GM12872 (cell line): Measurements from ENCODE around the gene TLE4.

Experiments
- TF ChIP-seq, protein P1 (sequence below): IDR thresholded peaks from 3 replicates; pipeline ENCODE4 v1.5.1; 2011; ENCODE audit warnings: low read depth, mild to moderate bottlenecking, low read length, moderate library complexity; ENCODE audit not compliant: insufficient read depth

The TLE4 gene

DNA sequence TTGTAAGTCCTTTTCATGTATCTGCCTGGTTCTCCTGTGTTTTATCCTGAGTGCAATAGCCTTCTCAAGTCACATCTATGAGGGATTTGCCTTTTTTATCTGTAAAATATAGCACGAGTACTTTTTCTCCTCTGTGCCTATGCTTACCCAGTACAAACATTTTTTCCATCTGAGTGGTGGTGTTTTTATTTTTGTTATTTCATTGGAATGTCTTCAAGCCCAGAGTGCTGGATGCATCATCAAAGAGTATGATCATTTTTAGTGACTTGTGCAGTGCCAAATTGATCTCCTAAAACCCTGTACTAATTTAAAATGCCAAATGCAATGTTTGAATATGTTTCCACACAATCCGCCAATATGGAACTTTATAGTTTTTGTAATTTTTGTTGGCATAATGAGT is 86.1 kb downstream of the TLE4 start:
- TF ChIP-seq, protein P1, sequence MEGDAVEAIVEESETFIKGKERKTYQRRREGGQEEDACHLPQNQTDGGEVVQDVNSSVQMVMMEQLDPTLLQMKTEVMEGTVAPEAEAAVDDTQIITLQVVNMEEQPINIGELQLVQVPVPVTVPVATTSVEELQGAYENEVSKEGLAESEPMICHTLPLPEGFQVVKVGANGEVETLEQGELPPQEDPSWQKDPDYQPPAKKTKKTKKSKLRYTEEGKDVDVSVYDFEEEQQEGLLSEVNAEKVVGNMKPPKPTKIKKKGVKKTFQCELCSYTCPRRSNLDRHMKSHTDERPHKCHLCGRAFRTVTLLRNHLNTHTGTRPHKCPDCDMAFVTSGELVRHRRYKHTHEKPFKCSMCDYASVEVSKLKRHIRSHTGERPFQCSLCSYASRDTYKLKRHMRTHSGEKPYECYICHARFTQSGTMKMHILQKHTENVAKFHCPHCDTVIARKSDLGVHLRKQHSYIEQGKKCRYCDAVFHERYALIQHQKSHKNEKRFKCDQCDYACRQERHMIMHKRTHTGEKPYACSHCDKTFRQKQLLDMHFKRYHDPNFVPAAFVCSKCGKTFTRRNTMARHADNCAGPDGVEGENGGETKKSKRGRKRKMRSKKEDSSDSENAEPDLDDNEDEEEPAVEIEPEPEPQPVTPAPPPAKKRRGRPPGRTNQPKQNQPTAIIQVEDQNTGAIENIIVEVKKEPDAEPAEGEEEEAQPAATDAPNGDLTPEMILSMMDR, result no peak

DNA sequence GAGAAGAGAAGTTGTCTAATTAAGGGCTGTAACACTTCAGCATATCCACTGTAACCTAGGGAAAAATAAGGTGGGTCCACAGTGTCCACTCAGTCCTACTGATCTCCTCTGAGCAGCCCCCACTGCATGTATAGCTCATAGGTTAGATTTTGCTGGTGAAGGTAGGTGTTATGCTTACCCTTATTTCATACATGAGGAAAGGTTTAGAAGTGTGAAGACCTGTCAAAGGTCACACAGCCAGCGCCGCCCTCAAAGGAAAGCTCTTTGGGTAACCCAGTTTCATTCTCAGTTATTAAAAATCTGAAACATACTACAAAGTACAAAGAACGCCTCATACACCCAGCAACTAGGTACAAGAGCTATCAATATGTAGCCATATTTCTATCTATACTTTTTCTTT is 87.2 kb downstream of the TLE4 start:
- TF ChIP-seq, protein P1, result no peak

DNA sequence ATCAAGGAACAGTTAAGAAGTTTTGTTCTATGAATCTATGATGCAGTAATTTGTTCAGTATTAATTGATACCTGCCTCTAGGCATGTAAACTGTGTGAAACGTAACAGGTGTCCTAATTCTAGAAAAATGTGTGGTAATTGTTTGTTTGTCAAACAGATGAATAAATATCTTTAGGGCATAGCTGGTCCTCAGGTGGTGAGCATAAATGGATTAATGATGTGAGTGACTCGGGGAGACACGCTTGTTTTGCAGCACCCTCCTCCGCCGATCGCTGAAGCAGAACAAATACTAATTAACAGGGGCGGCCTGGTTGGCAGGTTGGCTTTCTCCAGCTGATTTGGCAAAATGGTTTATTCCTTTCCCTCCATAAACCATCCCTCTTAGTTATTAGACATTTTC is 88.8 kb downstream of the TLE4 start:
- TF ChIP-seq, protein P1, result no peak

DNA sequence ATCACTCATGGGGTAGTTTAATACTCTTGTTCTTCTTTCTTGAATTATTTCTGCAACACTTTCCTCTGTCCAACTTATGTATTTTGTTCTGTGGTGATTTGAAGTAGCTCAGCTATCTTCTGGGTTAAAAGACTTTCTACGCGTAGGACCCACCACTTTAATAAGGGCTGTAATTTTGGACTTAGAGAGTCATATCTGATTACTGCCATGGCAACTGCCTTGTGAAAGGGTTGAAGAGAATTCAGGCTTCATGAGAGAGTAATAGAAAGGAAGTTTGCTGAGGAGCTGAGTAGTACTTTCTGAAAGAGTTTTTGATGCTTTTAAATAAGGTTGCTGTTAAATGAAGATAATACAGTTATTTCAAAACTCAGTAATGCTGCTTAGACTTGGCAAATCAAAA is 89.5 kb downstream of the TLE4 start:
- TF ChIP-seq, protein P1, result no peak

DNA sequence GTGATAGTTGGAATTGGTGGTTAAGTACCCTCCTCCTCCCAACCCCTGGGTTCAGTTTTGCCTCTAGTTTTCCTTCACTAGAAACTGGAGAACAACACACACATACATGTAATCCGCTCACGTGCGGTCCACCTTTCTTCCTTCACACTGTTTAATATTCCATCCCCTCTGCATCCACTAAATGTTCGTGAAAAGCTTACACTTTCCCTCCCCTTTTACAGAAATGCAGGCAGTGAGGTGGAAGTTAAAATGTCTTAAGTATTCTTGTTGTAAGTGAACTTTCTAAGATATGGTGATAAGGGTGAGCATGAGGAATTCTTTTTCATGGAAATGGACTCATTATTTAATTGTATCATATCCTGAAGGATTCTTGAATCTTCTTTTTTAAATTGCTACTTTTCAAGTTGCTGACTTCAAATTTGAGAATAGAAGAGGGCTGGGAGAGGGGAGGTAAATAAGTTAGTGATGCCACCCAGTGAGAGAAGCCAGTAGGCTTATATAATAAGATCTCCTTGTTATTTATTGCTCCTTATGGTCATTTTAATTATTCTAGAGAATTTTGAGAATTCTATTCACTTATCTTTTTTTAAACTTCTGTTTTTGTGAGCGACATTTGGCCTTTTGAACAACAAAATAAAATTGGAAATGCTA is 90.2 kb downstream of the TLE4 start:
- TF ChIP-seq, protein P1, result no peak

GRCh38 chr9:79662537-79662956 is 90.8 kb downstream of the TLE4 start:
- TF ChIP-seq, protein P1, result no peak

DNA sequence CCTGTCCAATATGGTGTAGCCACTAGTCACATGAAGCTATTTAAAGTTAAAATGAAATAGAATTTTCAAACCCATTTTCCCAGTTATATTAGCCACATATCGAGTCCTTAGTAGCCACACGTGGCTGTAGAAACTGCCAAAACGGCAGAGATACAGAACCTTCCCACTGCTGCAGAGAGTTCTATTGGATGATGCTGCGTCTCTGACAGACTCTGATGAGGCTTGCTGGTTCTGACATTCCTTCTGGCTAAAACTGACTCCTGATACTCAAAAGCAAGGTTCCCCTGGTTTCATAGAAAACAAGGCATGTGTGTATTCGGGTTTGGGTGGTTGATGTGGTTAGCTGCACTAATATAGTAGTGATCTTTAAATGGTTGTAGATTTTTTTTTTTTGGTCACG is 91.5 kb downstream of the TLE4 start:
- TF ChIP-seq, protein P1, result no peak
